Astrocyte of the cerebellum (primary cell): ENCODE measurements around the gene DMRT1.
"Not testable (repeated sequence)": the region's sequence is repeated elsewhere in the genome, so short reads cannot be mapped to it uniquely, and the experiment has no call there.

ENCODE experiments used
- DNase-seq: peaks from one replicate; pipeline ENCODE4 v3.0.0-alpha.2; 2011; ENCODE audit warnings: low read depth
- H3K4me3 ChIP-seq: 2 replicates; pipeline ENCODE4 v1.5.1; 2011; ENCODE audit warnings: mild to moderate bottlenecking, low read depth, low read length, moderate library complexity
- in situ Hi-C: cut with HindIII; loops from 2 replicates; pipeline ENCODE4 v1.10.0; 2017; ENCODE audit warnings: low sequenced_read_pairs
- TF ChIP-seq, protein P1 (sequence below): IDR thresholded peaks from 2 replicates; pipeline ENCODE4 v1.5.1; 2012; ENCODE audit warnings: low read length, low read depth, moderate library complexity, mild to moderate bottlenecking; ENCODE audit errors: missing control alignments

DMRT1 gene

GRCh38 chr9:912776-913175 lies 71.3 kb downstream of the DMRT1 start:
- TF ChIP-seq, protein P1, sequence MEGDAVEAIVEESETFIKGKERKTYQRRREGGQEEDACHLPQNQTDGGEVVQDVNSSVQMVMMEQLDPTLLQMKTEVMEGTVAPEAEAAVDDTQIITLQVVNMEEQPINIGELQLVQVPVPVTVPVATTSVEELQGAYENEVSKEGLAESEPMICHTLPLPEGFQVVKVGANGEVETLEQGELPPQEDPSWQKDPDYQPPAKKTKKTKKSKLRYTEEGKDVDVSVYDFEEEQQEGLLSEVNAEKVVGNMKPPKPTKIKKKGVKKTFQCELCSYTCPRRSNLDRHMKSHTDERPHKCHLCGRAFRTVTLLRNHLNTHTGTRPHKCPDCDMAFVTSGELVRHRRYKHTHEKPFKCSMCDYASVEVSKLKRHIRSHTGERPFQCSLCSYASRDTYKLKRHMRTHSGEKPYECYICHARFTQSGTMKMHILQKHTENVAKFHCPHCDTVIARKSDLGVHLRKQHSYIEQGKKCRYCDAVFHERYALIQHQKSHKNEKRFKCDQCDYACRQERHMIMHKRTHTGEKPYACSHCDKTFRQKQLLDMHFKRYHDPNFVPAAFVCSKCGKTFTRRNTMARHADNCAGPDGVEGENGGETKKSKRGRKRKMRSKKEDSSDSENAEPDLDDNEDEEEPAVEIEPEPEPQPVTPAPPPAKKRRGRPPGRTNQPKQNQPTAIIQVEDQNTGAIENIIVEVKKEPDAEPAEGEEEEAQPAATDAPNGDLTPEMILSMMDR = no peak
- no peak for DNase-seq
- H3K4me3 ChIP-seq = no peak overlapping the region
- in situ Hi-C loops = no loop called here

- H3K4me3 ChIP-seq, in situ Hi-C loops, DNase-seq: not testable (repeated sequence)
Observed at GRCh38 chr9:913526-913925, 72.0 kb downstream of the DMRT1 start.

- in situ Hi-C loops = no loop called here
- TF ChIP-seq, protein P1 = no peak
- no peak for DNase-seq
- no peak overlapping the region for H3K4me3 ChIP-seq
Observed at GRCh38 chr9:917730-918129, 76.2 kb downstream of the DMRT1 start.

DNA sequence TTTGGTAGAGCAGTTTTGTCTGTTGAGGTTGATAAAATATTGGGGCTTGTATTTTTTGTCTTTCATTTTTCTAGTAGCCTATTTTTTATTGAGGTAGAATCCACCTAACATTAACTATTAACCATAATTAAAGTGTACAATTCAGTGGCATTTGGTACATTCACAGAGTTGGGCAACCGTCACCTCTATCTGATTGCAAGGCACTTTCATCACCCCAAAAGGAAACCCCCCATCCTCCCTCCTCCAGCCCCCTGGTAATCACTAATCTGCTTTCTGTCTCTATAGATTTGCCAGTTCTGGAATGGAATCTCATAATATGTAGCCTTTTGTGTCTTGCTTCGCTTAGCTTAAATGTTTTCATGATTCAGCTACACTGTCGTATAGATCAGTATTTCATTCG lies 79.4 kb downstream of the DMRT1 start:
- in situ Hi-C loops = no loop called here
- H3K4me3 ChIP-seq = no peak overlapping the region
- TF ChIP-seq, protein P1 = no peak
- no peak for DNase-seq

DNA sequence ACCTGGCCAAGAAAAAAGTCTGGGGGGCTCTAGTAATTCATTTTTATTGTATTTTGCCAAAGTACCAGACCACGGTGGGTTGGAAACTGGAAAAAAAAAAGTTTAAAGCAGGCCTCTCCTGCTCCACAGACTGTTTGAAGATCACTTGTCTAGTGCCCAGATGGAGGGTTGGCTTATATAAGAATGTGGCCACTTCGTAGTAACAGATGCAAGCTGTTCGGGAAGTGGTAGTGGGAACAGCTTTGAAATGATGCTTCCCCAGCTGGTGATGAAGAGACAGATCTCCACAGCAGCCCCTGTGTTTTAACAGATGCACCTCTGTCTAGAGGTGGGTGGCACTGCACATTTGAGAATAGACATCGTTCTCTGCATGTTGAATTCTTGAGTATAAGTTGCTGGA lies 80.7 kb downstream of the DMRT1 start:
- no peak overlapping the region for H3K4me3 ChIP-seq
- DNase-seq = no peak
- in situ Hi-C loops = no loop called here
- TF ChIP-seq, protein P1 = no peak

DNA sequence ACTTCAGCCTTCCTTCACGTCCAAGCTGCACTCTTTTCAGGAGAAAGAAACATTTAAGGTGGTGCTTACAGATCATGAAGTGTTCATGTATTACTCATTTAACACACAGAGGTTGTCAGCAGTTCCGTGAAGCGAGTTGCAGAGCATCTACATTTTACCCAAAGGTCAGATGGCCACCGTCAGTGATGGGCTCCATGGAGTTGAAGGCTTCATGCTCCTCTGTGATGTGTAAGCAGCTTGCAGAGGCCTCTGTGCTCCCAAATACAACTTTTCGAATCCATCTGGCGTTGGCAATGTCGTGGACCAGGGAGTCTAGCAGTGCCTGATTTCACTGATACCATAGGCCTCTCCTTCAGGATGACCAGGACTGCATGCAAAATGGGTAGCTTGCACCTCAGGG lies 81.2 kb downstream of the DMRT1 start:
- in situ Hi-C loops = no loop called here
- DNase-seq = no peak
- H3K4me3 ChIP-seq = no peak overlapping the region

DNA sequence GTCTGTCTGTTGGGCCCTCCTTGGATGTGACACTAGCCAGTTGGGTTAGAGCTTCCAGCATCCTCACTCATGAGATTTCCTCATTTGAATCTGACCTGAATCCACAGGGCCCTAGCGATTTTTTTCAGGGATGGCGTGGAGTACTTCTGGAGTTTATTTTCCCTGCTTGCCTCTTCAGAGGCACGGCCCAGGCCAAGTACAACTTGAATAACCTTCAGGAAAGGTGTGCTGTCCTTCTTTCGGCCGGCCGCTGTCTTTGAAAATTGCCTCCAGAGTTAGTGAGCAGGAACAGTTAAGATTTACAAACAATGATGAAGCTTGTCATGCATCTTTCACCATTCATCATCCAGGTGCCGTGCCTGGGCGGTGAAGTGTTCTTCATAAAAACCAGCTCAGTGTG lies 85.5 kb downstream of the DMRT1 start:
- in situ Hi-C loops = loop anchor here (5.0 kb wide), 1 partner anchor 85 kb away; the partner anchor contains the start of gene DMRT1
- TF ChIP-seq, protein P1 = no peak
- H3K4me3 ChIP-seq = no peak overlapping the region
- DNase-seq = no peak

More for the DNA sequence above, 81.2 kb downstream of the DMRT1 start:
- TF ChIP-seq, protein P1 = no peak
